ENCODE results near the gene LRMDA.
"Not testable (repeated sequence)": the region's sequence is repeated elsewhere in the genome, so short reads cannot be mapped to it uniquely, and the experiment has no call there.

The LRMDA gene

DNA sequence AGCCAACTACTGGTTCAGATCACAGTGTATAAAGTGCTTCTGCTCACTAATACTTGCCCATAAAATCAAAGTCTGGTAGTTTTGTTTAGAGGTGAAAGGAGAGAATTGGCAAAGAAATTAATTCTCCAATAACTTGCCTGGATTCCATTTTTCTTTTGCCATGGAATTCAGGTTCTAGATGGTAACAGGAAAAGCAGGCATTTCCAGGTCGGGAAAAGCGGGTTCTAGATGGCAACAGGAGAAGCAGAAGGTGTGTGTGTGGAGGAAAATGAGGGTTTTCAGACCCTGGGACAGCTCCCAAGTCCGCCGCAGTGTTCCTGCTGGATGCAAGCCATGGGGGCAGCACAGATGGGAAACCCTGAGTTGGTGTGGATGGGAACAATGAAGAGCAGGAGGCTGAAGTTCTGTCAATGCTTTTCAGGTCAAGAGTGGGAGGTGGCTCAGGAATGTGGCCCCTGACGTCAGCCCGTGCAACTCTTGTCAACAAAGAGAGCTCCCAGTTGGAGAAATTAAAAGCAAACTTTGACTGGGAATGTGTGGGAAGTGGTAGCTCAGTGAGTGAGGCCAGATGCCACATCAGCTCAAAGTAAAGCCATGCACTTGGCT, 696.7 kb downstream of the LRMDA start:
- Histone ChIP-seq H3K9ac (ENCODE audit: low read depth, low read length) (no peak overlapping the region), H3K9me3 (ENCODE audit: insufficient read depth, low read depth, low read length) (no peaks in the 10 kb centered on the region)

DNA sequence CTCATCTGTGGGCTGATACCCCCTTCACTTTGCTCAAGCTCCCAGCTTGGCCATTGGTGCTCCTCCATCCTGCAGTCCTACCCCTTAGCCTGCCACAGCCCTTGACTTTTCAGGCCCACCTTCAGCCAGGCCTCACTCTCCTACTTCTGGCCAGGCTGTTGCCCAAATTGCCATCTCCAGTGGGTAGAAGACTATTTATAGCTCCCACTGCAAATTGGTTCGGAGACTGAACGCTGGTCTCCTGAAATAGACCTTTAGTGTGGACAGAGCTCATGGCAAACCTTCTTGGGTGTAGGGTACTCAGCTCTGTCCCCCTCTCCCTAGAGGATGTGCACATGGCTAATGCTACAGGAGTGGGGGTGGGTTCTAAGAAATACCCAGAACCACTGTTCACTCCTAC, 697.8 kb downstream of the LRMDA start:
- Histone ChIP-seq H3K4me3 (ENCODE audit: low read length) (no peak overlapping the region), H3K27ac (ENCODE audit: low read length) (no peak overlapping the region), H3K9me3 (ENCODE audit: insufficient read depth, low read depth, low read length) (no peaks in the 10 kb centered on the region), H3K9ac (ENCODE audit: low read depth, low read length) (no peak overlapping the region), H3K4me1 (ENCODE audit: insufficient read depth, low read length) (peaks cover 10% of the 10 kb centered on the region), H3K36me3 (ENCODE audit: insufficient read depth, low read depth, low read length) (no peaks in the 10 kb centered on the region), H3K27me3 (ENCODE audit: insufficient read depth, low read length) (no peaks in the 10 kb centered on the region)

More for the DNA sequence above, 696.7 kb downstream of the LRMDA start:
- no peaks in the 10 kb centered on the region for H3K36me3 ChIP-seq (ENCODE audit: insufficient read depth, low read depth, low read length)
- no peak overlapping the region for H3K27ac ChIP-seq (ENCODE audit: low read length)
- H3K27me3 ChIP-seq (ENCODE audit: insufficient read depth, low read length): no peaks in the 10 kb centered on the region
- peaks cover 10% of the 10 kb centered on the region for H3K4me1 ChIP-seq (ENCODE audit: insufficient read depth, low read length)
- H3K4me3 ChIP-seq (ENCODE audit: low read length): no peak overlapping the region

- Histone ChIP-seq H3K27me3 (ENCODE audit: insufficient read depth, low read length) (no peaks in the 10 kb centered on the region), H3K27ac (ENCODE audit: low read length) (no peak overlapping the region), H3K36me3 (ENCODE audit: insufficient read depth, low read depth, low read length) (no peaks in the 10 kb centered on the region), H3K9ac (ENCODE audit: low read depth, low read length) (no peak overlapping the region), H3K4me1 (ENCODE audit: insufficient read depth, low read length) (peaks cover 8% of the 10 kb centered on the region), H3K4me3 (ENCODE audit: low read length) (no peak overlapping the region), H3K9me3 (ENCODE audit: insufficient read depth, low read depth, low read length) (no peaks in the 10 kb centered on the region)
Observed at GRCh38 chr10:76130892-76131291, 699.5 kb downstream of the LRMDA start.

- H3K36me3 ChIP-seq (ENCODE audit: insufficient read depth, low read depth, low read length): no peaks in the 10 kb centered on the region
- no peak overlapping the region for H3K27ac ChIP-seq (ENCODE audit: low read length)
- no peaks in the 10 kb centered on the region for H3K9me3 ChIP-seq (ENCODE audit: insufficient read depth, low read depth, low read length)
- no peaks in the 10 kb centered on the region for H3K4me1 ChIP-seq (ENCODE audit: insufficient read depth, low read length)
- H3K27me3 ChIP-seq (ENCODE audit: insufficient read depth, low read length): no peaks in the 10 kb centered on the region
- no peak overlapping the region for H3K9ac ChIP-seq (ENCODE audit: low read depth, low read length)
- no peak overlapping the region for H3K4me3 ChIP-seq (ENCODE audit: low read length)
Observed at GRCh38 chr10:76133597-76134255, 702.3 kb downstream of the LRMDA start.

GRCh38 chr10:76136961-76137360, 705.5 kb downstream of the LRMDA start:
- H3K4me1 ChIP-seq (ENCODE audit: insufficient read depth, low read length): no peaks in the 10 kb centered on the region
- no peaks in the 10 kb centered on the region for H3K27me3 ChIP-seq (ENCODE audit: insufficient read depth, low read length)
- no peak overlapping the region for H3K27ac ChIP-seq (ENCODE audit: low read length)
- no peaks in the 10 kb centered on the region for H3K36me3 ChIP-seq (ENCODE audit: insufficient read depth, low read depth, low read length)
- no peaks in the 10 kb centered on the region for H3K9me3 ChIP-seq (ENCODE audit: insufficient read depth, low read depth, low read length)
- no peak overlapping the region for H3K9ac ChIP-seq (ENCODE audit: low read depth, low read length)
- no peak overlapping the region for H3K4me3 ChIP-seq (ENCODE audit: low read length)

DNA sequence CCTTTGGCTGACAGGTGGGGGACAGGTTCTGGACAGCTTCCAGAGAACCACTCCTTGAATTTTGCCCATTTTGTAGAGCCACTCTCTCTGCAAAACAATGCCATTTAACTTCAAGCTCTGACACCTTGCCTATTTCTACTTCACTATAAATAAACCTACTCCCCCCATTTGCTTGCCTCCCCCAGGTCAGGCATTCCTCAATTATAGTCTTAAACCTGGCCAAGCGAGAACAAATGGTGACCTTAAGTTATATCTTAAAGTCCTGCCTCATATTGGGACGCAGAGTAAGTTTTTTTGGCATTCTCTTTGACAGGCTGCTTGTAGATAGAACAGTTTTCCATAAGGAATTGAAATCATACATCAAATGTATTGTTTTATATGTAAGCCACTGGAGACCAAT, 706.9 kb downstream of the LRMDA start:
- Histone ChIP-seq H3K27me3 (ENCODE audit: insufficient read depth, low read length) (no peaks in the 10 kb centered on the region), H3K9me3 (ENCODE audit: insufficient read depth, low read depth, low read length) (no peaks in the 10 kb centered on the region), H3K27ac (ENCODE audit: low read length) (no peak overlapping the region), H3K36me3 (ENCODE audit: insufficient read depth, low read depth, low read length) (no peaks in the 10 kb centered on the region), H3K4me1 (ENCODE audit: insufficient read depth, low read length) (no peaks in the 10 kb centered on the region), H3K9ac (ENCODE audit: low read depth, low read length) (no peak overlapping the region), H3K4me3 (ENCODE audit: low read length) (no peak overlapping the region)

GRCh38 chr10:76138906-76139305, 707.5 kb downstream of the LRMDA start:
- Histone ChIP-seq H3K27me3 (ENCODE audit: insufficient read depth, low read length) (no peaks in the 10 kb centered on the region), H3K4me1 (ENCODE audit: insufficient read depth, low read length) (no peaks in the 10 kb centered on the region)

GRCh38 chr10:76139431-76139830, 708.0 kb downstream of the LRMDA start:
- H3K4me1 ChIP-seq (ENCODE audit: insufficient read depth, low read length): no peaks in the 10 kb centered on the region
- no peaks in the 10 kb centered on the region for H3K36me3 ChIP-seq (ENCODE audit: insufficient read depth, low read depth, low read length)
- no peaks in the 10 kb centered on the region for H3K27me3 ChIP-seq (ENCODE audit: insufficient read depth, low read length)
- no peak overlapping the region for H3K4me3 ChIP-seq (ENCODE audit: low read length)
- H3K9ac ChIP-seq (ENCODE audit: low read depth, low read length): no peak overlapping the region
- no peaks in the 10 kb centered on the region for H3K9me3 ChIP-seq (ENCODE audit: insufficient read depth, low read depth, low read length)
- H3K27ac ChIP-seq (ENCODE audit: low read length): no peak overlapping the region

More at GRCh38 chr10:76138906-76139305, 707.5 kb downstream of the LRMDA start:
- no peak overlapping the region for H3K27ac ChIP-seq (ENCODE audit: low read length)
- no peak overlapping the region for H3K9ac ChIP-seq (ENCODE audit: low read depth, low read length)
- H3K36me3 ChIP-seq (ENCODE audit: insufficient read depth, low read depth, low read length): no peaks in the 10 kb centered on the region
- no peaks in the 10 kb centered on the region for H3K9me3 ChIP-seq (ENCODE audit: insufficient read depth, low read depth, low read length)
- no peak overlapping the region for H3K4me3 ChIP-seq (ENCODE audit: low read length)

- no peaks in the 10 kb centered on the region for H3K4me1 ChIP-seq (ENCODE audit: insufficient read depth, low read length)
- no peaks in the 10 kb centered on the region for H3K9me3 ChIP-seq (ENCODE audit: insufficient read depth, low read depth, low read length)
- H3K27me3 ChIP-seq (ENCODE audit: insufficient read depth, low read length): no peaks in the 10 kb centered on the region
- H3K9ac ChIP-seq (ENCODE audit: low read depth, low read length): no peak overlapping the region
- H3K36me3 ChIP-seq (ENCODE audit: insufficient read depth, low read depth, low read length): no peaks in the 10 kb centered on the region
- no peak overlapping the region for H3K4me3 ChIP-seq (ENCODE audit: low read length)
- no peak overlapping the region for H3K27ac ChIP-seq (ENCODE audit: low read length)
Observed at GRCh38 chr10:76141376-76141775, 710.0 kb downstream of the LRMDA start.

- H3K9ac ChIP-seq (ENCODE audit: low read depth, low read length); H3K4me3 ChIP-seq (ENCODE audit: low read length); H3K27me3 ChIP-seq (ENCODE audit: insufficient read depth, low read length); H3K27ac ChIP-seq (ENCODE audit: low read length); H3K36me3 ChIP-seq (ENCODE audit: insufficient read depth, low read depth, low read length): not testable (repeated sequence)
- Histone ChIP-seq H3K9me3 (ENCODE audit: insufficient read depth, low read depth, low read length) (peaks cover 17% of the 10 kb centered on the region), H3K4me1 (ENCODE audit: insufficient read depth, low read length) (peaks cover 22% of the 10 kb centered on the region; the same call in 1 of the 2 replicates)
Observed at GRCh38 chr10:76148217-76148616, 716.8 kb downstream of the LRMDA start.

- peak overlapping the region; percentile 74 for H3K27ac ChIP-seq (ENCODE audit: low read length)
- peaks cover 17% of the 10 kb centered on the region for H3K9me3 ChIP-seq (ENCODE audit: insufficient read depth, low read depth, low read length)
Observed at GRCh38 chr10:76149182-76149581, 717.8 kb downstream of the LRMDA start.

GRCh38 chr10:76149602-76150138, 718.2 kb downstream of the LRMDA start:
- H3K27ac ChIP-seq (ENCODE audit: low read length): peak overlapping the region; percentile 74
- H3K36me3 ChIP-seq (ENCODE audit: insufficient read depth, low read depth, low read length): no peaks in the 10 kb centered on the region
- peaks cover 22% of the 10 kb centered on the region; the same call in 1 of the 2 replicates for H3K4me1 ChIP-seq (ENCODE audit: insufficient read depth, low read length)
- H3K4me3 ChIP-seq (ENCODE audit: low read length): peak overlapping the region; percentile 6; the same call in 1 of the 2 replicates
- peak overlapping the region; percentile 62 for H3K9ac ChIP-seq (ENCODE audit: low read depth, low read length)
- no peaks in the 10 kb centered on the region for H3K27me3 ChIP-seq (ENCODE audit: insufficient read depth, low read length)
- peaks cover 17% of the 10 kb centered on the region for H3K9me3 ChIP-seq (ENCODE audit: insufficient read depth, low read depth, low read length)

More at GRCh38 chr10:76149182-76149581, 717.8 kb downstream of the LRMDA start:
- no peaks in the 10 kb centered on the region for H3K27me3 ChIP-seq (ENCODE audit: insufficient read depth, low read length)
- H3K4me1 ChIP-seq (ENCODE audit: insufficient read depth, low read length): peaks cover 22% of the 10 kb centered on the region; the same call in 1 of the 2 replicates
- H3K9ac ChIP-seq (ENCODE audit: low read depth, low read length): peak overlapping the region; percentile 10; the same call in 1 of the 2 replicates
- no peaks in the 10 kb centered on the region for H3K36me3 ChIP-seq (ENCODE audit: insufficient read depth, low read depth, low read length)
- peak overlapping the region; percentile 6; the same call in 1 of the 2 replicates for H3K4me3 ChIP-seq (ENCODE audit: low read length)

Data from iPS-20b (cell line).